ENCODE data around the gene AQP1. TPM values are rescaled to one million over a fixed set of nuclear protein-coding genes. Genes with fewer than 3 reads are reported as not detected.

AQP1 gene
- total and polyA plus RNA-seq, 2 of the 8 experiments (the other 6 are each of a cell fraction or from before 2014, with no cell fraction given): 0.18 to 0.19 TPM

- TF ChIP-seq RNF2 (IDR thresholded peaks at IDR 0.05; ENCODE audit: borderline replicate concordance, low read depth, low read length, missing control alignments, poor library complexity, severe bottlenecking): no peak
- no peak for TF ChIP-seq SP4 (IDR thresholded peaks at IDR 0.05; ENCODE audit: low read length)
- TF ChIP-seq SRF (IDR thresholded peaks at IDR 0.05; ENCODE audit: low read depth, low read length): no peak
- TF ChIP-seq, protein P1, sequence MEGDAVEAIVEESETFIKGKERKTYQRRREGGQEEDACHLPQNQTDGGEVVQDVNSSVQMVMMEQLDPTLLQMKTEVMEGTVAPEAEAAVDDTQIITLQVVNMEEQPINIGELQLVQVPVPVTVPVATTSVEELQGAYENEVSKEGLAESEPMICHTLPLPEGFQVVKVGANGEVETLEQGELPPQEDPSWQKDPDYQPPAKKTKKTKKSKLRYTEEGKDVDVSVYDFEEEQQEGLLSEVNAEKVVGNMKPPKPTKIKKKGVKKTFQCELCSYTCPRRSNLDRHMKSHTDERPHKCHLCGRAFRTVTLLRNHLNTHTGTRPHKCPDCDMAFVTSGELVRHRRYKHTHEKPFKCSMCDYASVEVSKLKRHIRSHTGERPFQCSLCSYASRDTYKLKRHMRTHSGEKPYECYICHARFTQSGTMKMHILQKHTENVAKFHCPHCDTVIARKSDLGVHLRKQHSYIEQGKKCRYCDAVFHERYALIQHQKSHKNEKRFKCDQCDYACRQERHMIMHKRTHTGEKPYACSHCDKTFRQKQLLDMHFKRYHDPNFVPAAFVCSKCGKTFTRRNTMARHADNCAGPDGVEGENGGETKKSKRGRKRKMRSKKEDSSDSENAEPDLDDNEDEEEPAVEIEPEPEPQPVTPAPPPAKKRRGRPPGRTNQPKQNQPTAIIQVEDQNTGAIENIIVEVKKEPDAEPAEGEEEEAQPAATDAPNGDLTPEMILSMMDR (IDR thresholded peaks at IDR 0.05; ENCODE audit: control extremely low read depth in 1 of 3, insufficient read depth in 1 of 3, low read depth in 1 of 3, low read length in 3 of 3): no peak
- TF ChIP-seq SIX5 (IDR thresholded peaks at IDR 0.05; ENCODE audit: low read depth, low read length): no peak
These were observed 30.7 kb upstream of the AQP1 start (continued) for GRCh38 chr7:30880941-30881340.
